GM19372 (cell line): Measurements from ENCODE around the gene ABHD10.

Experiments used
- ATAC-seq: cut with Tn5 transposase; IDR thresholded peaks from one replicate; pipeline ENCODE4 v1.9.1; 2021; ENCODE audit warnings: mild to moderate bottlenecking, low read depth, moderate library complexity; ENCODE audit not compliant: unreplicated experiment

The ABHD10 gene

GRCh38 chr3:111961461-111962164, 17.2 kb upstream of the ABHD10 start:
- ATAC-seq, result no peak

GRCh38 chr3:111963424-111963823, 15.4 kb upstream of the ABHD10 start:
- no peak for ATAC-seq

- no peak for ATAC-seq
Observed at GRCh38 chr3:111965484-111965883, 13.3 kb upstream of the ABHD10 start.

GRCh38 chr3:111967068-111967467, 11.8 kb upstream of the ABHD10 start:
- ATAC-seq, result no peak

- ATAC-seq, result peak; percentile 93
Observed at GRCh38 chr3:111967651-111968274, 11.1 kb upstream of the ABHD10 start.

GRCh38 chr3:111968319-111969054, 10.3 kb upstream of the ABHD10 start:
- ATAC-seq, result no peak

- no peak for ATAC-seq
Observed at GRCh38 chr3:111970376-111970775, 8.4 kb upstream of the ABHD10 start.

GRCh38 chr3:111971533-111972130, 7.2 kb upstream of the ABHD10 start:
- no peak for ATAC-seq

GRCh38 chr3:111972891-111973290, 5.9 kb upstream of the ABHD10 start:
- no peak for ATAC-seq

GRCh38 chr3:111975131-111975530, 3.7 kb upstream of the ABHD10 start:
- ATAC-seq, result no peak

GRCh38 chr3:111976254-111976653, 2.6 kb upstream of the ABHD10 start:
- ATAC-seq, result no peak

- ATAC-seq, result peak; percentile 44
Observed at GRCh38 chr3:111979434-111980038, 710 bp downstream of the ABHD10 start.

GRCh38 chr3:111980716-111981456, 2.1 kb downstream of the ABHD10 start:
- no peak for ATAC-seq

- ATAC-seq, result no peak
Observed at GRCh38 chr3:111981457-111981763, 2.6 kb downstream of the ABHD10 start.

GRCh38 chr3:111984636-111985298, 5.9 kb downstream of the ABHD10 start:
- no peak for ATAC-seq

GRCh38 chr3:111986800-111987199, 8.0 kb downstream of the ABHD10 start:
- no peak for ATAC-seq

GRCh38 chr3:111989061-111989678, 10.3 kb downstream of the ABHD10 start:
- ATAC-seq, result peak; percentile 88

- ATAC-seq, result no peak
Observed at GRCh38 chr3:111993038-111993437, 14.2 kb downstream of the ABHD10 start.
